Measurements from ENCODE around the gene CDX4. TPM values are rescaled to one million over a fixed set of nuclear protein-coding genes. Genes with fewer than 3 reads are reported as not detected.
A peak's percentile ranks its signal among the peaks of the same experiment; 100 is the strongest.

CDX4 gene
- total and polyA plus RNA-seq, 2 experiments from 2014 or later, result 2.0 to 2.7 TPM

GRCh38 chrX:73468376-73468775, 21.5 kb downstream of the CDX4 start:
- no peaks in the 10 kb centered on the region for H3K4me1 ChIP-seq (ENCODE audit: insufficient read depth)
- no peak overlapping the region for H2AFZ ChIP-seq
- ATAC-seq (peak; percentile 46; the same call in 2 of the 3 replicates), DNase-seq (ENCODE audit: low spot score) (no peak)
- TF ChIP-seq ZNF114 (CRISPR knock-in tag; IDR thresholded peaks at IDR 0.05), result no peak
- peak; percentile 21 to 41; a peak in 3 of 4 replicates for TF ChIP-seq CTCF (conservative IDR thresholded peaks at IDR 0.05; ENCODE audit: low read depth in 2 of 2)
- peaks cover 4% of the 10 kb centered on the region; the same call in 2 of the 3 replicates for H3K4me1 Mint-ChIP-seq
- no peak overlapping the region for H3K4me3 ChIP-seq
- H4K20me1 ChIP-seq (replicated peaks; ENCODE audit: insufficient read depth), result no peaks in the 10 kb centered on the region
- no peak overlapping the region for H3K4me3 Mint-ChIP-seq
- H3K36me3 Mint-ChIP-seq (ENCODE audit: low read depth), result no peaks in the 10 kb centered on the region
- H3K27ac Mint-ChIP-seq, result no peak overlapping the region
- H3K27me3 ChIP-seq (ENCODE audit: insufficient read depth), result no peaks in the 10 kb centered on the region
- H3K27ac ChIP-seq (ENCODE audit: low read depth), result no peak overlapping the region
- H3F3A ChIP-seq (replicated peaks; ENCODE audit: low read depth), result no peaks in the 10 kb centered on the region
- no peaks in the 10 kb centered on the region for H3K9me2 ChIP-seq (ENCODE audit: insufficient read depth)
- H3K27me3 Mint-ChIP-seq (ENCODE audit: insufficient read depth, low read depth, poor library complexity), result peaks cover 1% of the 10 kb centered on the region
- H3K4me2 ChIP-seq, result no peak overlapping the region
- H3K9me3 Mint-ChIP-seq, result no peaks in the 10 kb centered on the region
- H3K36me3 ChIP-seq (ENCODE audit: insufficient read depth), result no peaks in the 10 kb centered on the region
- no peaks in the 10 kb centered on the region for H3K79me2 ChIP-seq (replicated peaks; ENCODE audit: insufficient read depth)

GRCh38 chrX:73478961-73479360, 32.1 kb downstream of the CDX4 start:
- DNase-seq (ENCODE audit: low spot score) (peak; percentile 2), ATAC-seq (no peak)
- H3K9me3 Mint-ChIP-seq, result no peaks in the 10 kb centered on the region; the same call in 2 of the 3 replicates
- no peaks in the 10 kb centered on the region for H3K4me1 ChIP-seq (ENCODE audit: insufficient read depth)
- H2AFZ ChIP-seq, result no peak overlapping the region
- H3K27ac ChIP-seq (ENCODE audit: low read depth), result no peak overlapping the region
- H3K4me1 Mint-ChIP-seq, result no peaks in the 10 kb centered on the region
- no peaks in the 10 kb centered on the region for H3K79me2 ChIP-seq (replicated peaks; ENCODE audit: insufficient read depth)
- no peaks in the 10 kb centered on the region for H4K20me1 ChIP-seq (replicated peaks; ENCODE audit: insufficient read depth)
- H3F3A ChIP-seq (replicated peaks; ENCODE audit: low read depth), result no peaks in the 10 kb centered on the region
- no peaks in the 10 kb centered on the region for H3K36me3 Mint-ChIP-seq (ENCODE audit: low read depth)
- H3K27me3 ChIP-seq (ENCODE audit: insufficient read depth), result no peaks in the 10 kb centered on the region
- H3K27me3 Mint-ChIP-seq (ENCODE audit: insufficient read depth, low read depth, poor library complexity), result peaks cover 2% of the 10 kb centered on the region
- H3K27ac Mint-ChIP-seq, result no peak overlapping the region
- no peaks in the 10 kb centered on the region for H3K36me3 ChIP-seq (ENCODE audit: insufficient read depth)
- no peaks in the 10 kb centered on the region for H3K9me2 ChIP-seq (ENCODE audit: insufficient read depth)
- no peak overlapping the region for H3K4me3 Mint-ChIP-seq
- H3K4me3 ChIP-seq, result no peak overlapping the region
- no peak overlapping the region for H3K4me2 ChIP-seq
- TF ChIP-seq POLR2AphosphoS5 (IDR thresholded peaks at IDR 0.05; ENCODE audit: low read depth) (no peak), NANOG (IDR thresholded peaks at IDR 0.05; ENCODE audit: borderline replicate concordance) (no peak), EZH2phosphoT487 (IDR thresholded peaks at IDR 0.05; ENCODE audit: unreplicated experiment) (no peak), ZNF331 (CRISPR knock-in tag; IDR thresholded peaks at IDR 0.05; ENCODE audit: low read depth) (no peak), CTCF (conservative IDR thresholded peaks at IDR 0.05; ENCODE audit: low read depth in 2 of 2) (no peak), STAT1 (IDR thresholded peaks at IDR 0.05; ENCODE audit: unreplicated experiment) (no peak), ZNF462 (CRISPR knock-in tag; IDR thresholded peaks at IDR 0.05) (no peak), ETS1 (IDR thresholded peaks at IDR 0.05) (no peak), CREB1 (CRISPR knock-in tag; IDR thresholded peaks at IDR 0.05; ENCODE audit: low read depth) (no peak)

Data from GM23338 (cell line).